Breast epithelium (tissue), 4 donors: Measurements from ENCODE around the gene VEPH1. TPM values are rescaled to one million over a fixed set of nuclear protein-coding genes. Genes with fewer than 3 reads are reported as not detected.

Experiments used
- DNase-seq, 2 donors: peaks; one replicate each; pipeline ENCODE4 v3.0.0-alpha.2; 2019; ENCODE audit warnings: low spot score in 2 of 2
- H3K27ac ChIP-seq, 2 donors: fragments of 200-600 bp; sonication (generic) in 1 of 2; one replicate each; pipeline ENCODE4 v1.5.1; 2016 to 2019; ENCODE audit warnings: mild to moderate bottlenecking in 1 of 2
- H3K27me3 ChIP-seq, 2 donors: fragments of 200-600 bp; sonication (generic) in 1 of 2; one replicate each; pipeline versions ENCODE4 v1.5.1 to v1.6.0; 2017 to 2019; ENCODE audit warnings: control low read depth in 1 of 2, mild to moderate bottlenecking in 1 of 2
- H3K36me3 ChIP-seq: fragments of 200-600 bp; one replicate; pipeline ENCODE4 v1.5.1; 2019
- H3K4me1 ChIP-seq, 2 donors: fragments of 200-600 bp; sonication (generic); one replicate each; pipeline ENCODE4 v1.5.1; 2016 to 2019; ENCODE audit warnings: control low read depth in 1 of 2
- H3K4me3 ChIP-seq, 3 donors: fragments of 200-600 bp; sonication (generic); 1 replicate in 2 of 3; 2 replicates in 1 of 3; pipeline ENCODE4 v1.5.1; 2016 to 2019; ENCODE audit warnings: mild to moderate bottlenecking in 3 of 3, moderate library complexity in 2 of 3
- H3K9me3 ChIP-seq, 2 donors: fragments of 200-600 bp; sonication (generic) in 1 of 2; one replicate each; pipeline ENCODE4 v1.5.1; 2016 to 2019; ENCODE audit warnings: control low read depth in 1 of 2
- POLR2A ChIP-seq: fragments of 450-650 bp; IDR thresholded peaks from one replicate; pipeline ENCODE4 v1.6.1; 2016; ENCODE audit warnings: antibody characterized with exemption, mild to moderate bottlenecking, moderate library complexity
- POLR2AphosphoS5 ChIP-seq, 3 donors: sonication (generic); formaldehyde crosslinking; IDR thresholded peaks; one replicate each; pipeline ENCODE4 v1.6.1; 2017; ENCODE audit warnings: antibody characterized with exemption in 3 of 3
- intact Hi-C: fragments of 100-400 bp; cut with DNase I; formaldehyde crosslinking; loops from one replicate; pipeline ENCODE4 v1.15.1; 2023; ENCODE audit warnings: low total_unique reads
- total RNA-seq, 3 donors: library from RNA; depleted of rRNA; stranded (reverse); fragments of >200 nt; gene quantifications; one replicate each; pipeline ENCODE4 v1.1.0, GENCODE V29; 2016
- TF ChIP-seq, protein P1 (sequence below), 3 donors: fragments of 450-650 bp; IDR thresholded peaks; one replicate each; pipeline ENCODE4 v1.5.1; 2016 to 2017; ENCODE audit warnings: antibody characterized with exemption in 3 of 3, mild to moderate bottlenecking in 3 of 3, moderate library complexity in 3 of 3

VEPH1 gene
- total RNA-seq, 3 donors from 2014 or later, result under 0.01 to 20.9 (median 8.8) TPM

DNA sequence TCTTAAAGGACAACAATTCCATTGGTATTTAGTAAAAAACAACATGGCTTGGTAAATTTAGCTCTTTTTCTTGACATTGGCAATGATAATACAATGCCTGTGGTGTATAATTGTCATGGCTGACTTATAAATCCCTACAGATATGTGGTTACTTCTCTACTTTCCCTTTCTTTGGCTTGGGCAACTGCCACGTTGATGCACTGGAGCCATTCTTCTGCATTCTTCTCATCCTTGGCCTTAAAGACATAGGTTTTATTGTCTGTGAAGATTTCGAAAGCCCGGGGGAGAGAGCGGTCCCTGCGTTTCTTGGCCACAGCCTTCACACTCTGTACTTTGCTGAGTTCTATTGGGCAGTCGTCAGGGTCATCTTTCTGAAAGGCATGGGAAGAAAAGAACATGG is 242.2 kb downstream of the VEPH1 start:
- H3K9me3 ChIP-seq, result no peaks in the 10 kb centered on the region
- DNase-seq, result peak in 1 of 2 donors; percentile 65
- H3K27ac ChIP-seq, result peak overlapping the region; percentile 1 to 5
- H3K27me3 ChIP-seq, result no peaks in the 10 kb centered on the region
- no peaks in the 10 kb centered on the region for H3K36me3 ChIP-seq
- H3K4me3 ChIP-seq, result no peak overlapping the region
- H3K4me1 ChIP-seq, result no peaks in the 10 kb centered on the region
- TF ChIP-seq, protein P1, sequence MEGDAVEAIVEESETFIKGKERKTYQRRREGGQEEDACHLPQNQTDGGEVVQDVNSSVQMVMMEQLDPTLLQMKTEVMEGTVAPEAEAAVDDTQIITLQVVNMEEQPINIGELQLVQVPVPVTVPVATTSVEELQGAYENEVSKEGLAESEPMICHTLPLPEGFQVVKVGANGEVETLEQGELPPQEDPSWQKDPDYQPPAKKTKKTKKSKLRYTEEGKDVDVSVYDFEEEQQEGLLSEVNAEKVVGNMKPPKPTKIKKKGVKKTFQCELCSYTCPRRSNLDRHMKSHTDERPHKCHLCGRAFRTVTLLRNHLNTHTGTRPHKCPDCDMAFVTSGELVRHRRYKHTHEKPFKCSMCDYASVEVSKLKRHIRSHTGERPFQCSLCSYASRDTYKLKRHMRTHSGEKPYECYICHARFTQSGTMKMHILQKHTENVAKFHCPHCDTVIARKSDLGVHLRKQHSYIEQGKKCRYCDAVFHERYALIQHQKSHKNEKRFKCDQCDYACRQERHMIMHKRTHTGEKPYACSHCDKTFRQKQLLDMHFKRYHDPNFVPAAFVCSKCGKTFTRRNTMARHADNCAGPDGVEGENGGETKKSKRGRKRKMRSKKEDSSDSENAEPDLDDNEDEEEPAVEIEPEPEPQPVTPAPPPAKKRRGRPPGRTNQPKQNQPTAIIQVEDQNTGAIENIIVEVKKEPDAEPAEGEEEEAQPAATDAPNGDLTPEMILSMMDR (IDR thresholded peaks at IDR 0.05), result no peak
- no peak for TF ChIP-seq POLR2A
- intact Hi-C loops, result no loop called here

DNA sequence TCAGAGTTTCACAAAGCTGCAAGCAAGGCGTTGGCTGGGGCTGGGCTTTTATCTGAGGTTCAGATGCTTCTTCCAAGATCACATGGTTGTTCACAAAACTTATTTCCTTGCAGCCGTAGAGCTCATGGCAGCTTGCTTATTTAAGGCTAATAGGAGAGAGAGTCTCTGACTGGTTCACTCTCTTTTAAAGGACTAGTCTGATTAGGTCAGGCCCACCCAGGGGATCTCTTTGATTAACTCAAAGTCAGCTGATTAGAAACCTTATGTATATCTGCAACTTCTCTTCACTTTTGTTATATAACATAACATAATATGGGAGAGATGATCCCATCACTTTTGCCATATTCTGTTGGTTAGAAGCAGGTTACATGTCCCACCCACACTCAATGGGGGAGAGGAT is 243.4 kb downstream of the VEPH1 start:
- Histone ChIP-seq H3K9me3 (no peaks in the 10 kb centered on the region), H3K27me3 (no peaks in the 10 kb centered on the region), H3K4me1 (no peaks in the 10 kb centered on the region), H3K4me3 (no peak overlapping the region), H3K27ac (no peak overlapping the region), H3K36me3 (no peaks in the 10 kb centered on the region)
- TF ChIP-seq, protein P1 (IDR thresholded peaks at IDR 0.05), result no peak
- TF ChIP-seq POLR2A (no peak), POLR2AphosphoS5 (IDR thresholded peaks at IDR 0.05) (no peak)
- DNase-seq, result no peak
- intact Hi-C loops, result no loop called here

DNA sequence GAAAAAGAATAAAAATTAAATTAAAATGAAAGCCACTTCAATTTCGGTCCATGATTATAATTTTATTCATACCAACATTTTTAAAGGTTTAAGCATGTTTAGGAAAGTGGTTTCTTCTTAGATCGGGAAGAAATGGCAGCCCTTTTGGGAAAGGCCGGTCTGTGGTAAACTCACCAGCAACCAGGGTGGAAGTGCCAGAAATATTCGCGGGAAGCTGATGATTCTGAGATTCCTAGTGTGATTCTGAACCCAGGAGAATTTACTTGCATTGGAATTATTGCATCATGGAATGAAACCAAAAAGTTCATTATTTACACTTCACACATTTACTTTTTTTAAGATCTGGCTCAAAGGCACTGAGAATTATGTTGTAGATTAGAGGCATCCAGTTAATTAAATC is 246.1 kb downstream of the VEPH1 start:
- intact Hi-C loops, result no loop called here
- TF ChIP-seq POLR2A, result no peak
- no peak for TF ChIP-seq POLR2AphosphoS5 (IDR thresholded peaks at IDR 0.05)
- TF ChIP-seq, protein P1 (IDR thresholded peaks at IDR 0.05), result no peak
- H3K27me3 ChIP-seq, result no peaks in the 10 kb centered on the region
- no peak overlapping the region for H3K4me3 ChIP-seq
- H3K4me1 ChIP-seq, result no peaks in the 10 kb centered on the region
- no peaks in the 10 kb centered on the region for H3K9me3 ChIP-seq
- H3K36me3 ChIP-seq, result no peaks in the 10 kb centered on the region
- H3K27ac ChIP-seq, result no peak overlapping the region
- no peak for DNase-seq

DNA sequence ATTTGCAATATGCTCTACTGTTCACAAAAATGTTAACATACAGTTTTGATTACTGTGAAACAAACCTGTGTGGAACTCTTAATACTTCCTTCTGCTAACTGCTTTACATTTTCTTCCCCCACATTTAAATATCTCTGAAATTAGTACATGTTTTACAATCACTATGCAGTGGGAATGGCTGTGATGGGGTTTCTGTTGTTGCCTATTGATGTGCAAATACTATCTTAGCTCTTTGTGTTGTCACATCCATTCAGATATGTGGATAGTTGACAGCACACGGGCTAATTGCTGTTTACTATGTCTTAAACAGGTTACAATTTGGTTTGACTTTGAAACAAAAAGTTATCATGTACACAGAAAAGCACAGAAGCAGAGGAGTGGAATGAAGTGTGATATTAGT is 247.4 kb downstream of the VEPH1 start:
- H3K9me3 ChIP-seq, result no peaks in the 10 kb centered on the region
- no peak for TF ChIP-seq POLR2A
- no peak for TF ChIP-seq POLR2AphosphoS5 (IDR thresholded peaks at IDR 0.05)
- TF ChIP-seq, protein P1 (IDR thresholded peaks at IDR 0.05), result no peak
- no peaks in the 10 kb centered on the region for H3K27me3 ChIP-seq
- no peaks in the 10 kb centered on the region for H3K4me1 ChIP-seq
- no peak overlapping the region for H3K4me3 ChIP-seq
- no peaks in the 10 kb centered on the region for H3K36me3 ChIP-seq
- intact Hi-C loops, result no loop called here
- DNase-seq, result no peak
- H3K27ac ChIP-seq, result no peak overlapping the region

DNA sequence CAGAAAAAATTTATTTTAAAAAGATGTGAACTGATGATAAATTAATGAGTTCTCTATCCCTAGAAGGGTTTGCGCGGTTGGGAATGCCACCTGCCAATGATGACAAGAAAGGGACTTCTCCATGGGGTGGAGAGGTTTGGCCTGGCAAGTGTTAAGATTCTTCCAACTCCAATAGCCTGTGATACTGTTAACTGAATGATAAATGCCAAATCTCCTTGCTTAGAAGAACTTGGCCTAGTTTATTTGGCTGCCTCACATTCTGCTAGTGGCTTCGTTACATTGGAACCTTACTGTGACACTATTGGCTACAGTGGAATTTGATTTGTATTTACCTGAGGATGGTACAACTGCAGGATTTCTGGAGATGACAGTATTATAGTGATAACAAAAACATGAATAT is 251.5 kb downstream of the VEPH1 start:
- no peak overlapping the region for H3K4me3 ChIP-seq
- TF ChIP-seq POLR2AphosphoS5 (IDR thresholded peaks at IDR 0.05) (no peak), POLR2A (no peak)
- TF ChIP-seq, protein P1 (IDR thresholded peaks at IDR 0.05), result no peak
- DNase-seq, result no peak
- H3K9me3 ChIP-seq, result no peaks in the 10 kb centered on the region
- H3K36me3 ChIP-seq, result no peaks in the 10 kb centered on the region
- no peaks in the 10 kb centered on the region for H3K27me3 ChIP-seq
- H3K27ac ChIP-seq, result no peak overlapping the region
- H3K4me1 ChIP-seq, result peaks cover 0 to 3% of the 10 kb centered on the region in 2 donors
- intact Hi-C loops, result no loop called here
